CD4-positive, alpha-beta memory T cell (primary cell): ENCODE measurements around the gene DCP1B. TPM values are rescaled to one million over a fixed set of nuclear protein-coding genes. Genes with fewer than 3 reads are reported as not detected.

ENCODE experiments used
- CTCF ChIA-PET: fragments of 350-600 bp; sonication (Branson Sonifier 250); formaldehyde crosslinking; loops from one replicate; lab custom pipeline; 2021; ENCODE audit warnings: inconsistent platforms; ENCODE audit not compliant: partially characterized antibody; lab: Charles Lee
- POLR2A ChIA-PET: fragments of 350-600 bp; sonication (Branson Sonifier 250); formaldehyde crosslinking; loops from one replicate; lab custom pipeline; 2021; ENCODE audit not compliant: partially characterized antibody; lab: Charles Lee
- DNase-seq, 5 donors: peaks; one replicate each; pipeline versions ENCODE4 v3.0.0 to v3.0.0-alpha.2; 2020 to 2022; ENCODE audit warnings: mixed read lengths in 1 of 5
- H3K27ac ChIP-seq: one replicate; pipeline ENCODE4 v1.7.0; 2013; ENCODE audit warnings: low read depth, low read length
- H3K27me3 ChIP-seq: 2 replicates; pipeline ENCODE4 v1.7.0; 2013; ENCODE audit warnings: mild to moderate bottlenecking, low read length, moderate library complexity; ENCODE audit not compliant: insufficient read depth
- H3K36me3 ChIP-seq: 2 replicates; pipeline ENCODE4 v1.7.0; 2013; ENCODE audit warnings: mild to moderate bottlenecking, low read length, moderate library complexity; ENCODE audit not compliant: insufficient read depth
- H3K4me1 ChIP-seq: 2 replicates; pipeline ENCODE4 v1.7.0; 2013; ENCODE audit warnings: mild to moderate bottlenecking, low read length, moderate library complexity; ENCODE audit not compliant: insufficient read depth
- H3K4me3 ChIP-seq, 2 donors: one replicate each; pipeline ENCODE4 v1.7.0; 2013; ENCODE audit warnings: low read length in 2 of 2, mild to moderate bottlenecking in 1 of 2
- H3K9me3 ChIP-seq, 2 donors: one replicate each; pipeline ENCODE4 v1.7.0; 2013; ENCODE audit warnings: low read length in 2 of 2, control low read depth in 1 of 2; ENCODE audit not compliant: control insufficient read depth in 1 of 2
- H3K27ac Mint-ChIP-seq, 7 donors: one replicate each; pipeline ENCODE4 v1.8.0; 2020 to 2021; ENCODE audit warnings: mixed read lengths in 7 of 7, mild to moderate bottlenecking in 6 of 7, inconsistent platforms in 3 of 7, moderate library complexity in 3 of 7
- H3K27me3 Mint-ChIP-seq, 2 donors: one replicate each; pipeline ENCODE4 v1.8.0; 2020 to 2021; ENCODE audit warnings: mixed read lengths in 2 of 2
- H3K36me3 Mint-ChIP-seq, 2 donors: one replicate each; pipeline ENCODE4 v1.8.0; 2020 to 2021; ENCODE audit warnings: mixed read lengths in 2 of 2, inconsistent platforms in 1 of 2, mild to moderate bottlenecking in 1 of 2
- H3K4me1 Mint-ChIP-seq, 4 donors: one replicate each; pipeline ENCODE4 v1.8.0; 2020 to 2021; ENCODE audit warnings: mixed read lengths in 4 of 4, mild to moderate bottlenecking in 1 of 4
- H3K4me3 Mint-ChIP-seq, 8 donors: one replicate each; pipeline ENCODE4 v1.8.0; 2020 to 2021; ENCODE audit warnings: mixed read lengths in 8 of 8, mild to moderate bottlenecking in 7 of 8, moderate library complexity in 6 of 8, inconsistent platforms in 3 of 8
- H3K9me3 Mint-ChIP-seq, 8 donors: one replicate each; pipeline ENCODE4 v1.8.0; 2020 to 2021; ENCODE audit warnings: mixed read lengths in 8 of 8, mild to moderate bottlenecking in 5 of 8, inconsistent platforms in 3 of 8, moderate library complexity in 1 of 8
- intact Hi-C: fragments of 100-400 bp; cut with micrococcal nuclease; formaldehyde crosslinking; loops from one replicate; pipeline ENCODE4 v1.15.1; 2023
- polyA plus RNA-seq, 2 donors: library from polyadenylated mRNA; unstranded; fragments of 300-500 nt; fragmentation: Illumina TruSeq; gene quantifications; one replicate each; pipeline ENCODE4 v1.2.3, GENCODE V29; 2021
- total RNA-seq, 2 experiments: library from RNA; stranded (reverse); gene quantifications; one replicate each; pipeline ENCODE4 v1.2.3, GENCODE V29; 2021

The DCP1B gene
- total and polyA plus RNA-seq, 4 experiments from 2014 or later: 16.2 to 29.2 (median 26.2) TPM

DNA sequence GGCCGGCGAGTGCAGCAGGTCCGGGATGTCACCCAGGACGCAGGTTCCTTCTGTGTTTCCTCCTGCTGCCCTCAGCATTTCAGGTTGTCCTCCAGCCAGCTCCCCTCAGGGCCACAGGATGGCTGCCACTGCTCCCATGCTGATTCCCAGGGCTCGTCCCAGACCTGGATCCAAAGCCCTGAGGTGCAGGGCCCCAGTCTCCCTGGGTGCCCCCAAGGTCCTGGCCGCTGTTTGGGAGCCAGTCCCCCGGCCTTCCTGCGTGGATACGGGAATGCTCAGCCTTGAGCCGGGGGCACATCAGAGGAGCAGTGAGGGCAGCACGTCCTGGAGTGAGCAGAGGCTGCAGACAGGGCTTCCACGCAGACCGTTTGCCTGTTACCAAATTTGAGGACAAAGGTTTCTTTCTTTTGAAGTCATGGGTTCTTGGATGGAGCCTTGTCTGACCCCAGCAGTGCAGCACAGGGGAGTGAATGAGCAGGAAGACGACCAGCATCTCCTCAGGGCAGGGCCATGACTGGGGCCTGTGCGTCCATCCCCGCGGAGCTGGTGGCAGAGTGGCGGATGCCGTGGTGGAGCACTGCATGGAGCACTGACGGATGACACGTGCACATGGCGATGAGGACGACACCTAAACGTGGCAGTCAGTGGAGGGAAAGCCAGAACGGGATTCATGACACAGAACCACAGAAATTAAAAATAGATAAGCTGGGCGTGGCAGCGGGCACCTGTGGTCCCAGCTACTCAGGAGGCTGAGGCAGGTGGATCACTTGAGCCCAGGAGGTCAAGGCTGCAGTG, 73.3 kb downstream of the DCP1B start:
- H3K9me3 ChIP-seq: no peaks in the 10 kb centered on the region
- H3K36me3 Mint-ChIP-seq: no peaks in the 10 kb centered on the region
- ChIA-PET POLR2A (interaction anchor here (0.7 kb wide), 1 partner anchor 24 kb away, joined by 3 read pairs; no protein-coding TSS in a partner anchor), CTCF (interaction anchor here (1.8 kb wide), 1 partner anchor 9 kb away, joined by 10 read pairs; no protein-coding TSS in a partner anchor)
- no peaks in the 10 kb centered on the region for H3K27me3 ChIP-seq
- DNase-seq: no peak
- H3K4me1 ChIP-seq: no peaks in the 10 kb centered on the region
- peaks cover 0 to 4% of the 10 kb centered on the region in 2 donors for H3K27me3 Mint-ChIP-seq
- H3K36me3 ChIP-seq: no peaks in the 10 kb centered on the region
- H3K4me3 ChIP-seq: no peak overlapping the region
- H3K9me3 Mint-ChIP-seq: no peaks in the 10 kb centered on the region
- H3K4me3 Mint-ChIP-seq: no peak overlapping the region
- H3K27ac Mint-ChIP-seq: no peak overlapping the region
- no peak overlapping the region for H3K27ac ChIP-seq
- peaks cover 0 to 5% (median 4%) of the 10 kb centered on the region in 4 donors for H3K4me1 Mint-ChIP-seq
- intact Hi-C loops: no loop called here

- no peak for DNase-seq
- Histone ChIP-seq H3K9me3 (no peaks in the 10 kb centered on the region), H3K4me1 (peaks cover under 1% of the 10 kb centered on the region), H3K36me3 (no peaks in the 10 kb centered on the region), H3K27me3 (no peaks in the 10 kb centered on the region), H3K27ac (no peak overlapping the region), H3K4me3 (no peak overlapping the region)
- Mint-ChIP-seq H3K36me3 (no peaks in the 10 kb centered on the region), H3K27ac (peak overlapping the region in 2 of 7 donors; percentile 16 to 86), H3K4me3 (no peak overlapping the region), H3K27me3 (peaks cover 0 to 4% of the 10 kb centered on the region in 2 donors), H3K4me1 (peaks cover 1 to 6% (median 4%) of the 10 kb centered on the region in 4 donors), H3K9me3 (no peaks in the 10 kb centered on the region)
- CTCF ChIA-PET: interaction anchor here (0.8 to 1.8 kb wide), 2 partner anchors 9 to 10 kb away, joined by 4 to 10 read pairs; no protein-coding TSS in a partner anchor
- intact Hi-C loops: no loop called here
- POLR2A ChIA-PET: interaction anchor here (0.7 kb wide), 1 partner anchor 24 kb away, joined by 3 read pairs; no protein-coding TSS in a partner anchor
Measured at GRCh38 chr12:1929985-1930802, 74.1 kb downstream of the DCP1B start.

GRCh38 chr12:1929241-1929984, 74.8 kb downstream of the DCP1B start:
- peak overlapping the region in 1 of 7 donors; percentile 18 for H3K27ac Mint-ChIP-seq
- POLR2A ChIA-PET: no interaction called here

GRCh38 chr12:1928439-1929121, 75.7 kb downstream of the DCP1B start:
- no peak overlapping the region for H3K4me3 Mint-ChIP-seq
- H3K9me3 Mint-ChIP-seq: peaks cover 0 to 1% (median 0%) of the 10 kb centered on the region in 8 donors
- no peak for DNase-seq
- Histone ChIP-seq H3K4me1 (peaks cover 6% of the 10 kb centered on the region), H3K9me3 (no peaks in the 10 kb centered on the region), H3K4me3 (no peak overlapping the region), H3K27me3 (no peaks in the 10 kb centered on the region), H3K36me3 (no peaks in the 10 kb centered on the region), H3K27ac (no peak overlapping the region)
- POLR2A ChIA-PET: no interaction called here
- intact Hi-C loops: no loop called here
- peaks cover 4% of the 10 kb centered on the region in 2 donors for H3K27me3 Mint-ChIP-seq
- H3K36me3 Mint-ChIP-seq: no peaks in the 10 kb centered on the region
- CTCF ChIA-PET: no interaction called here
- H3K4me1 Mint-ChIP-seq: peaks cover 8 to 15% (median 11%) of the 10 kb centered on the region in 4 donors
- peak overlapping the region in 2 of 7 donors; percentile 12 to 54 for H3K27ac Mint-ChIP-seq

More at GRCh38 chr12:1929241-1929984, 74.8 kb downstream of the DCP1B start:
- no peaks in the 10 kb centered on the region for H3K36me3 Mint-ChIP-seq
- Histone ChIP-seq H3K27ac (no peak overlapping the region), H3K36me3 (no peaks in the 10 kb centered on the region), H3K4me1 (peaks cover 6% of the 10 kb centered on the region), H3K27me3 (no peaks in the 10 kb centered on the region), H3K9me3 (no peaks in the 10 kb centered on the region), H3K4me3 (no peak overlapping the region)
- intact Hi-C loops: no loop called here
- H3K27me3 Mint-ChIP-seq: peaks cover 4% of the 10 kb centered on the region in 2 donors
- H3K9me3 Mint-ChIP-seq: peaks cover 0 to 1% (median 0%) of the 10 kb centered on the region in 8 donors
- peaks cover 8 to 12% (median 10%) of the 10 kb centered on the region in 4 donors for H3K4me1 Mint-ChIP-seq
- DNase-seq: no peak
- H3K4me3 Mint-ChIP-seq: no peak overlapping the region
- CTCF ChIA-PET: interaction anchor here (0.8 kb wide), 1 partner anchor 10 kb away, joined by 4 read pairs; no protein-coding TSS in a partner anchor

- Mint-ChIP-seq H3K36me3 (no peaks in the 10 kb centered on the region), H3K4me1 (peaks cover 8 to 15% (median 11%) of the 10 kb centered on the region in 4 donors), H3K27me3 (peaks cover 4 to 6% of the 10 kb centered on the region in 2 donors), H3K4me3 (no peak overlapping the region), H3K27ac (no peak overlapping the region), H3K9me3 (peaks cover 0 to 1% (median 0%) of the 10 kb centered on the region in 8 donors)
- CTCF ChIA-PET: interaction anchor here (0.5 to 1.8 kb wide), 4 partner anchors 12 to 275 kb away, joined by 3 to 12 read pairs (median 3); no protein-coding TSS in a partner anchor
- intact Hi-C loops: no loop called here
- POLR2A ChIA-PET: no interaction called here
- Histone ChIP-seq H3K9me3 (no peaks in the 10 kb centered on the region), H3K4me1 (peaks cover 6% of the 10 kb centered on the region), H3K4me3 (no peak overlapping the region), H3K36me3 (no peaks in the 10 kb centered on the region), H3K27ac (no peak overlapping the region), H3K27me3 (no peaks in the 10 kb centered on the region)
- DNase-seq: no peak
Measured at GRCh38 chr12:1927751-1928351, 76.4 kb downstream of the DCP1B start.

- H3K36me3 Mint-ChIP-seq: no peaks in the 10 kb centered on the region
- POLR2A ChIA-PET: no interaction called here
- H3K27me3 Mint-ChIP-seq: peaks cover 4 to 6% of the 10 kb centered on the region in 2 donors
- peaks cover 8 to 15% (median 10%) of the 10 kb centered on the region in 4 donors for H3K4me1 Mint-ChIP-seq
- Histone ChIP-seq H3K4me3 (no peak overlapping the region), H3K27ac (no peak overlapping the region), H3K4me1 (peaks cover 6% of the 10 kb centered on the region), H3K36me3 (no peaks in the 10 kb centered on the region), H3K27me3 (no peaks in the 10 kb centered on the region), H3K9me3 (no peaks in the 10 kb centered on the region)
- DNase-seq: no peak
- CTCF ChIA-PET: interaction anchor here (0.5 to 1.8 kb wide), 4 partner anchors 11 to 274 kb away, joined by 3 to 12 read pairs (median 3); no protein-coding TSS in a partner anchor
- H3K27ac Mint-ChIP-seq: peak overlapping the region in 1 of 7 donors; percentile 26
- intact Hi-C loops: no loop called here
- H3K4me3 Mint-ChIP-seq: no peak overlapping the region
- H3K9me3 Mint-ChIP-seq: peaks cover 0 to 1% (median 0%) of the 10 kb centered on the region in 8 donors
Measured at GRCh38 chr12:1927051-1927680, 77.1 kb downstream of the DCP1B start.
